ENCODE results near the gene CHST6.
A peak's percentile ranks its signal among the peaks of the same experiment; 100 is the strongest.
"Not testable (repeated sequence)": the region's sequence is repeated elsewhere in the genome, so short reads cannot be mapped to it uniquely, and the experiment has no call there.

Gene CHST6

GRCh38 chr16:75432828-75433731 is 62.2 kb downstream of the CHST6 start, which contains the start of gene CFDP1:
CFDP1 (minus strand) TSS chr16:75433503; CDS start chr16:75433352, 151 bp downstream.
- peak; percentile 89 for DNase-seq

- no peak for DNase-seq
These were observed 65.4 kb downstream of the CHST6 start for GRCh38 chr16:75429621-75430403.

- not testable (repeated sequence) for DNase-seq
These were observed 68.7 kb downstream of the CHST6 start for GRCh38 chr16:75426524-75426923.

GRCh38 chr16:75424105-75424762 is 71.0 kb downstream of the CHST6 start:
- not testable (repeated sequence) for DNase-seq

- no peak for DNase-seq
These were observed 71.5 kb downstream of the CHST6 start for GRCh38 chr16:75423723-75424104.
